MM.1S (cell line): ENCODE data around the gene FADS3.
A peak's percentile ranks its signal among the peaks of the same experiment; 100 is the strongest.

Experiments used
- DNase-seq: peaks from one replicate; pipeline ENCODE4 v3.0.0-alpha.2; 2015
- H2AFZ ChIP-seq: fragments of 300-600 bp; sonication (generic); 2 replicates; pipeline ENCODE4 v1.6.0; 2016; ENCODE audit warnings: antibody characterized with exemption, low read length
- H3F3A ChIP-seq: fragments of 300-600 bp; sonication (generic); 2 replicates; pipeline ENCODE4 v1.6.1; 2016; ENCODE audit warnings: mild to moderate bottlenecking, antibody characterized with exemption, low read length, moderate library complexity, mixed read lengths; ENCODE audit not compliant: insufficient read depth
- H3K27ac ChIP-seq: fragments of 300-600 bp; sonication (generic); 2 replicates; pipeline ENCODE4 v1.5.1; 2016; ENCODE audit warnings: mild to moderate bottlenecking, low read length
- H3K27me3 ChIP-seq: fragments of 300-600 bp; sonication (generic); replicated peaks from 2 replicates; pipeline ENCODE4 v1.6.0; 2016; ENCODE audit warnings: low read length; ENCODE audit not compliant: insufficient read depth
- H3K36me3 ChIP-seq: fragments of 300-600 bp; sonication (generic); replicated peaks from 2 replicates; pipeline ENCODE4 v1.6.1; 2016; ENCODE audit warnings: mild to moderate bottlenecking, low read length, mixed read lengths; ENCODE audit not compliant: insufficient read depth
- H3K4me1 ChIP-seq: fragments of 300-600 bp; sonication (generic); 2 replicates; pipeline ENCODE4 v1.6.1; 2016; ENCODE audit warnings: low read length, mixed read lengths
- H3K4me2 ChIP-seq: fragments of 300-600 bp; sonication (generic); 2 replicates; pipeline ENCODE4 v1.6.0; 2016; ENCODE audit warnings: low read depth, low read length
- H3K4me3 ChIP-seq: fragments of 300-600 bp; sonication (generic); 2 replicates; pipeline ENCODE4 v1.5.1; 2016; ENCODE audit warnings: low read length, mixed read lengths
- H3K79me2 ChIP-seq: fragments of 300-600 bp; sonication (generic); 2 replicates; pipeline ENCODE4 v1.6.1; 2016; ENCODE audit warnings: mixed run types, low read length, mixed read lengths
- H3K9ac ChIP-seq: fragments of 300-600 bp; sonication (generic); 2 replicates; pipeline ENCODE4 v1.6.1; 2016; ENCODE audit warnings: low read length, mixed read lengths
- H3K9me2 ChIP-seq: fragments of 300-600 bp; sonication (generic); replicated peaks from 2 replicates; pipeline ENCODE4 v1.6.1; 2016; ENCODE audit warnings: mild to moderate bottlenecking, low read length, mixed read lengths; ENCODE audit not compliant: insufficient read depth
- H3K9me3 ChIP-seq: fragments of 300-600 bp; sonication (generic); replicated peaks from 2 replicates; pipeline ENCODE4 v1.6.1; 2016; ENCODE audit warnings: mild to moderate bottlenecking, low read length, mixed read lengths; ENCODE audit not compliant: insufficient read depth
- H4K20me1 ChIP-seq: fragments of 300-600 bp; sonication (generic); 2 replicates; pipeline ENCODE4 v1.6.1; 2016; ENCODE audit warnings: mild to moderate bottlenecking, low read length, moderate library complexity, mixed read lengths; ENCODE audit not compliant: insufficient read depth
- EZH2 ChIP-seq: fragments of 300-600 bp; sonication (generic); optimal IDR thresholded peaks from 2 replicates; pipeline ENCODE3; 2017; ENCODE audit warnings: low read depth, mild to moderate bottlenecking, antibody characterized with exemption, low read length, mixed read lengths
- EZH2phosphoT487 ChIP-seq: fragments of 300-600 bp; sonication (generic); IDR thresholded peaks from 2 replicates; pipeline ENCODE4 v1.6.1; 2018; ENCODE audit warnings: antibody characterized with exemption, low read length
- TF ChIP-seq, protein P1 (sequence below): fragments of 300-600 bp; sonication (generic); IDR thresholded peaks from 2 replicates; pipeline ENCODE4 v1.5.1; 2016; ENCODE audit warnings: antibody characterized with exemption, low read length, mixed read lengths

Gene FADS3

DNA sequence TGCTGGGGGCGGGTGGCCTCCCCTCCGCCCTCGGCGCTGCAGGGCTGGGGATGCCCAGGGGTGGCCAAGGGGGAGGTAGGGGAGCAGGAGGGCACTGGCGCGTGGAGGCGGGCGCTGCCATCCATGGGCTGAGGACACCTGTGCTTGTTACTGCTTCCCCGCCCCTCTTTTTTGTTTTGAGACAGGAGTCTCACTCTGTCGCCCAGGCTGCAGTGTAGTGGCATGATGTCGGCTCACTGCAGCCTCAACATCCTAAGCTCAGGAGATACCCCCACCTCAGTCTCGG is 683 bp upstream of the FADS3 start:
- peak overlapping the region; percentile 64 for H3K4me3 ChIP-seq
- no peaks in the 10 kb centered on the region for H3K9me2 ChIP-seq
- H3K4me1 ChIP-seq: peaks cover 4% of the 10 kb centered on the region; the same call in 1 of the 2 replicates
- peak overlapping the region; percentile 58; the same call in 1 of the 2 replicates for H3K4me2 ChIP-seq
- no peak overlapping the region for H3K9ac ChIP-seq
- peak overlapping the region; percentile 53 for H2AFZ ChIP-seq
- TF ChIP-seq EZH2phosphoT487: no peak
- TF ChIP-seq, protein P1, sequence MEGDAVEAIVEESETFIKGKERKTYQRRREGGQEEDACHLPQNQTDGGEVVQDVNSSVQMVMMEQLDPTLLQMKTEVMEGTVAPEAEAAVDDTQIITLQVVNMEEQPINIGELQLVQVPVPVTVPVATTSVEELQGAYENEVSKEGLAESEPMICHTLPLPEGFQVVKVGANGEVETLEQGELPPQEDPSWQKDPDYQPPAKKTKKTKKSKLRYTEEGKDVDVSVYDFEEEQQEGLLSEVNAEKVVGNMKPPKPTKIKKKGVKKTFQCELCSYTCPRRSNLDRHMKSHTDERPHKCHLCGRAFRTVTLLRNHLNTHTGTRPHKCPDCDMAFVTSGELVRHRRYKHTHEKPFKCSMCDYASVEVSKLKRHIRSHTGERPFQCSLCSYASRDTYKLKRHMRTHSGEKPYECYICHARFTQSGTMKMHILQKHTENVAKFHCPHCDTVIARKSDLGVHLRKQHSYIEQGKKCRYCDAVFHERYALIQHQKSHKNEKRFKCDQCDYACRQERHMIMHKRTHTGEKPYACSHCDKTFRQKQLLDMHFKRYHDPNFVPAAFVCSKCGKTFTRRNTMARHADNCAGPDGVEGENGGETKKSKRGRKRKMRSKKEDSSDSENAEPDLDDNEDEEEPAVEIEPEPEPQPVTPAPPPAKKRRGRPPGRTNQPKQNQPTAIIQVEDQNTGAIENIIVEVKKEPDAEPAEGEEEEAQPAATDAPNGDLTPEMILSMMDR: no peak
- no peak for TF ChIP-seq EZH2
- no peak for DNase-seq
- peaks cover 12% of the 10 kb centered on the region; the same call in 1 of the 2 replicates for H3F3A ChIP-seq
- H3K27ac ChIP-seq: no peak overlapping the region
- H4K20me1 ChIP-seq: no peaks in the 10 kb centered on the region
- H3K27me3 ChIP-seq: peaks cover 34% of the 10 kb centered on the region
- H3K79me2 ChIP-seq: no peaks in the 10 kb centered on the region
- no peaks in the 10 kb centered on the region for H3K9me3 ChIP-seq
- H3K36me3 ChIP-seq: no peaks in the 10 kb centered on the region

DNA sequence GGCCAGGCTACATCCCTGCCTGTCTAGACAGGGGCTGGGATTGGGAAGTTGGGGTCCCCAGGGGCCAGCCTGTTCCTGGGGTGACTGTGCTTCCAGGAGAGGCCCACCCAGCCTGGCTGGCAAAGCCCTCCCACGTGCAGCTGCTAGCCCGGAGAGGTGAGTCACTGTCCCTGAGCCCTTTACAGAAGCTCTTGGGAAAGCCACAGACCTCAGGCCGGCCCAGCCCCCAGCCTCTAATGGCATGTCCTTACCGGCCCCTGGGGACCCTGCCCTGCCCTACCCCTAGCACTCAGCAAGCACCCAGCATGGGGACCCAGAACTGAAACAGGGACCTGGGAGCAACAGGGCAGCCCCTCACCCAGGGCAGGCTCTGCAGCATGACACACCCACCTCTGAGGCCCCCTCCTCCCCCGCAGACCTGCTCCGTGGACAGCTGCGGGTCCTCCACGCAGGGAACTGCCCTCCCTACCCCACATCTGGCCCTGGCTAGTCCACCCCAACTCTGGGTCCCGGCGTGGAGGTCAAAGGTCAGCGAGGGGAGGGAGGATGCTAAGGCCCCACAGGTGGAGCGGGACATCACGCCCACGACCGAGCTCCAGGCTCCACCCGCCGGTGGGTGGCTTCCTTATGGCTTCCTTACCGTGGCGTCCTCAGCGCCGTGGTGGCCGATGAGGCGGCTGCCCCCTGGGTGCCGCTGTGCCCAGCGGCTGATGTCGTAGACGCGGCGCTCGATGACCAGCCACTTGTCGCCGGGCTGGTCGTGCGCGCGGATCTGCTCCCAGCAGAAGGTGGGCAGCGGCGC is 615 bp downstream of the FADS3 start:
- no peak overlapping the region for H3K27ac ChIP-seq

DNA sequence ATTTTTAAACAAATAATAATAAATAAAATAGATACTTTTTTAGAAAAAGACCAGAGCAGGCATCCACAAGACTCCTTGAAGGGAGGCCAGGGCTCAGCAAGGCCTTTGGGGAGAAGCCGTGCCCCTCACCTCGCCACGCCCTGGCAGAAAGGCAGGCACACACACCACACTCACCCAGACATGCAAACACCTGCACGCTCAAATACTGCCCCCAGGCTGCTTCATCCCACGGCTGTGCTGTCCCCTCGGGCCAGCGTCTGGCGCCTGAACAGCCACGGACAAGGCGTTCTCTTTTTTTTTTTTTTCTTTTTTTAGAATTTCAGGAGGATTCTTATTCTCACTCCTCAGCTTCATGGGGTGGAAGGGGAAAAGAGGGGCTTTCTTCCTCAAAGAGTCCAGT is 1.5 kb downstream of the FADS3 start:
- no peak overlapping the region for H3K9ac ChIP-seq
- no peaks in the 10 kb centered on the region for H3K9me3 ChIP-seq
- H3K4me2 ChIP-seq: no peak overlapping the region
- H2AFZ ChIP-seq: no peak overlapping the region
- TF ChIP-seq EZH2phosphoT487: no peak
- no peak for TF ChIP-seq EZH2
- TF ChIP-seq, protein P1: no peak
- H4K20me1 ChIP-seq: no peaks in the 10 kb centered on the region
- H3K9me2 ChIP-seq: no peaks in the 10 kb centered on the region
- peaks cover 14% of the 10 kb centered on the region for H3K27me3 ChIP-seq
- peaks cover 12% of the 10 kb centered on the region; the same call in 1 of the 2 replicates for H3F3A ChIP-seq
- no peaks in the 10 kb centered on the region for H3K36me3 ChIP-seq
- DNase-seq: no peak
- H3K4me1 ChIP-seq: peaks cover 4% of the 10 kb centered on the region; the same call in 1 of the 2 replicates
- H3K4me3 ChIP-seq: no peak overlapping the region
- no peaks in the 10 kb centered on the region for H3K79me2 ChIP-seq
- no peak overlapping the region for H3K27ac ChIP-seq

More for the DNA sequence above, 615 bp downstream of the FADS3 start:
- Histone ChIP-seq H2AFZ (peak overlapping the region; percentile 97), H3K79me2 (no peaks in the 10 kb centered on the region), H3F3A (peaks cover 12% of the 10 kb centered on the region; the same call in 1 of the 2 replicates), H3K4me2 (peak overlapping the region; percentile 63), H3K4me1 (peaks cover 4% of the 10 kb centered on the region; the same call in 1 of the 2 replicates), H3K9me3 (no peaks in the 10 kb centered on the region), H3K9ac (peak overlapping the region; percentile 10; the same call in 1 of the 2 replicates), H3K27me3 (peaks cover 23% of the 10 kb centered on the region), H3K4me3 (peak overlapping the region; percentile 92), H4K20me1 (no peaks in the 10 kb centered on the region), H3K36me3 (no peaks in the 10 kb centered on the region), H3K9me2 (no peaks in the 10 kb centered on the region)
- TF ChIP-seq, protein P1: no peak
- TF ChIP-seq EZH2phosphoT487: no peak
- no peak for TF ChIP-seq EZH2
- DNase-seq: no peak
